Neural cell (in vitro differentiated cells): ENCODE data around the gene HDAC4.

Source experiments
- POLR2AphosphoS5 ChIP-seq: IDR thresholded peaks from 2 replicates; pipeline ENCODE4 v1.6.1; 2012
- TF ChIP-seq, protein P1 (sequence below): fragments of 450-650 bp; IDR thresholded peaks from 2 replicates; pipeline ENCODE4 v1.5.1; 2014; ENCODE audit warnings: antibody characterized with exemption, mild to moderate bottlenecking, moderate library complexity; ENCODE audit not compliant: poor library complexity, severe bottlenecking

DNA sequence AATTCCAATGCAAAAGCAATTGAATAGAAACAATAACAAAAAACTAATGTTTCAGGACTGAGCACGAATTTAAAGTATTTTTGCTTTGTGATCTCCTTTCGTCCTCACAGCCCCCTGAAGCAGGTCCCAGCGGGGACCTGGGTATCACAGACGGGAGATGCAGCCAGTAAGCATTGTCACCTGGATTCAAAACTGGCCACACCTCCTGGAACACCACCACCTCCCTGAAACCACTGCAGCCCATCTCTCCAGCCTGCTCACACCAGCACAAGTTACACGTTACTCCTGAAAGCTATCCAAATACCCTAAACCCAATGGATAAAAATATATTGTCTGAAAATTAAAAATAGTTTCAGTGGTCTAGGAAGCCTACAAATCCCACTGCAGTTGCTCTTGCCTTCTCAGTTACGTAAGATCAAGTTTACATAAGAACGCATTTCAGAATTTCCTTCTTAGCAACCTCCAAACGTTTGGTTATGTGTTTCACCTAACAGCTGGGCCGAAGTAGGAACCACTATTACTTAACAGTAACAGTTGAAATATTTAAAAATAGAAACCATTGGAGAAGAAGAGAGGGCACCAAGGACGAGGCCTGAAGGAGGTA is 178.0 kb downstream of the HDAC4 start:
- TF ChIP-seq, protein P1, sequence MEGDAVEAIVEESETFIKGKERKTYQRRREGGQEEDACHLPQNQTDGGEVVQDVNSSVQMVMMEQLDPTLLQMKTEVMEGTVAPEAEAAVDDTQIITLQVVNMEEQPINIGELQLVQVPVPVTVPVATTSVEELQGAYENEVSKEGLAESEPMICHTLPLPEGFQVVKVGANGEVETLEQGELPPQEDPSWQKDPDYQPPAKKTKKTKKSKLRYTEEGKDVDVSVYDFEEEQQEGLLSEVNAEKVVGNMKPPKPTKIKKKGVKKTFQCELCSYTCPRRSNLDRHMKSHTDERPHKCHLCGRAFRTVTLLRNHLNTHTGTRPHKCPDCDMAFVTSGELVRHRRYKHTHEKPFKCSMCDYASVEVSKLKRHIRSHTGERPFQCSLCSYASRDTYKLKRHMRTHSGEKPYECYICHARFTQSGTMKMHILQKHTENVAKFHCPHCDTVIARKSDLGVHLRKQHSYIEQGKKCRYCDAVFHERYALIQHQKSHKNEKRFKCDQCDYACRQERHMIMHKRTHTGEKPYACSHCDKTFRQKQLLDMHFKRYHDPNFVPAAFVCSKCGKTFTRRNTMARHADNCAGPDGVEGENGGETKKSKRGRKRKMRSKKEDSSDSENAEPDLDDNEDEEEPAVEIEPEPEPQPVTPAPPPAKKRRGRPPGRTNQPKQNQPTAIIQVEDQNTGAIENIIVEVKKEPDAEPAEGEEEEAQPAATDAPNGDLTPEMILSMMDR = no peak
- no peak for TF ChIP-seq POLR2AphosphoS5
